GM12892 (cell line): ENCODE results near the gene PIK3CB.

Source experiments
- POLR2A ChIP-seq: IDR thresholded peaks from 2 replicates; pipeline ENCODE4 v1.6.1; 2011; ENCODE audit warnings: low read depth, low read length, control low read depth
- TAF1 ChIP-seq: IDR thresholded peaks from 2 replicates; pipeline ENCODE4 v1.6.1; 2011; ENCODE audit warnings: low read depth, mild to moderate bottlenecking, control low read depth, low read length, borderline replicate concordance

GRCh38 chr3:138678874-138679392 is 155.8 kb downstream of the PIK3CB start:
- no peak for TF ChIP-seq POLR2A
- no peak for TF ChIP-seq TAF1
